A549 (cell line): Measurements from ENCODE around the gene CTNND2. TPM values are rescaled to one million over a fixed set of nuclear protein-coding genes. Genes with fewer than 3 reads are reported as not detected.

ENCODE experiments used
- ATAC-seq, 2 experiments: fragments of 200-7000 bp in 1 of 2; fragments of >200 bp in 1 of 2; cut with Nextera tagmentation in 1 of 2; cut with Tn5 transposase in 1 of 2; 3 replicates each; pipeline versions ENCODE4 v1.8.0 to v1.9.1; 2018 to 2020; ENCODE audit warnings: mild to moderate bottlenecking in 1 of 2, moderate library complexity in 1 of 2
- CTCF ChIA-PET: fragments of 300-600 bp; sonication (Branson Sonifier 250); formaldehyde crosslinking; extraction: SDS; loops from one replicate; lab custom pipeline; 2021; ENCODE audit warnings: antibody characterized with exemption, inconsistent platforms; lab: Yijun Ruan, JAX
- POLR2A ChIA-PET: fragments of 350-600 bp; formaldehyde crosslinking; extraction: SDS; loops from one replicate; lab custom pipeline; 2021; ENCODE audit warnings: antibody characterized with exemption, inconsistent platforms; lab: Yijun Ruan, JAX
- DNase-seq, 2 experiments: peaks; one replicate each; pipeline versions ENCODE4 v3.0.0 to v3.0.0-alpha.2; 2011 to 2016; ENCODE audit warnings: low read depth in 1 of 2, low spot score in 1 of 2
- FAIRE-seq: peaks from 2 replicates; lab custom pipeline; 2011; peaks lifted over from hg19 to GRCh38; lab: Jason Lieb, UNC
- H3K27ac ChIP-seq, 2 experiments: fragments of >200 bp; sonication (Bioruptor Twin); formaldehyde crosslinking; 3 replicates each; pipeline ENCODE4 v1.5.1; 2016 to 2017
- H3K4me1 ChIP-seq: fragments of >200 bp; sonication (Bioruptor Twin); formaldehyde crosslinking; 3 replicates; pipeline ENCODE4 v1.6.1; 2016
- H3K4me2 ChIP-seq: fragments of >200 bp; sonication (Bioruptor Twin); formaldehyde crosslinking; 3 replicates; pipeline ENCODE4 v1.6.1; 2016
- H3K4me3 ChIP-seq: fragments of >200 bp; sonication (Bioruptor Twin); formaldehyde crosslinking; 3 replicates; pipeline ENCODE4 v1.5.1; 2016
- H3K9me3 ChIP-seq: fragments of >200 bp; sonication (Bioruptor Twin); formaldehyde crosslinking; 3 replicates; pipeline ENCODE4 v1.6.1; 2016
- BHLHE40 ChIP-seq: IDR thresholded peaks from 2 replicates; pipeline ENCODE4 v1.6.1; 2012; ENCODE audit warnings: low read depth, low read length, inconsistent platforms
- CHD2 ChIP-seq: fragments of 150-350 bp; IDR thresholded peaks from 2 replicates; pipeline ENCODE4 v1.6.1; 2014; ENCODE audit warnings: low read length; ENCODE audit not compliant: partially characterized antibody
- CHD4 ChIP-seq: fragments of 200-600 bp; sonication (generic); IDR thresholded peaks from 2 replicates; pipeline ENCODE4 v1.6.1; 2016; ENCODE audit warnings: antibody characterized with exemption, mild to moderate bottlenecking, borderline replicate concordance
- EHF ChIP-seq: fragments of 250-450 bp; sonication (Bioruptor Pico); IDR thresholded peaks from 2 replicates; pipeline ENCODE4 v1.5.0; 2020; ENCODE audit warnings: mild to moderate bottlenecking
- ESRRA ChIP-seq: fragments of 150-350 bp; IDR thresholded peaks from 2 replicates; pipeline ENCODE4 v1.6.1; 2014; ENCODE audit warnings: mild to moderate bottlenecking, low read length, borderline replicate concordance
- FOSB ChIP-seq: fragments of 250-450 bp; sonication (Bioruptor Pico); IDR thresholded peaks from 2 replicates; pipeline ENCODE4 v1.5.0; 2020; ENCODE audit warnings: mild to moderate bottlenecking, moderate library complexity
- FOSL2 ChIP-seq, 2 experiments: fragments of 450-650 bp in 1 of 2; fragments of >200 bp in 1 of 2; sonication (Bioruptor Twin) in 1 of 2; formaldehyde crosslinking; IDR thresholded peaks; 2 replicates each; pipeline versions ENCODE4 v1.5.0 to v1.6.1; 2016 to 2020; ENCODE audit warnings: mild to moderate bottlenecking in 1 of 2, moderate library complexity in 1 of 2
- GATA3 ChIP-seq: IDR thresholded peaks from 2 replicates; pipeline ENCODE4 v1.6.1; 2012; ENCODE audit warnings: borderline replicate concordance
- HEYL ChIP-seq: fragments of 250-450 bp; sonication (Bioruptor Pico); IDR thresholded peaks from 2 replicates; pipeline ENCODE4 v1.8.0; 2021; ENCODE audit warnings: mild to moderate bottlenecking, moderate library complexity
- HOXB5 ChIP-seq: fragments of 250-450 bp; sonication (Bioruptor Pico); IDR thresholded peaks from 2 replicates; pipeline ENCODE4 v1.5.0; 2020; ENCODE audit warnings: mild to moderate bottlenecking, moderate library complexity
- MAFK ChIP-seq: fragments of 450-650 bp; IDR thresholded peaks from 2 replicates; pipeline ENCODE4 v1.6.1; 2014; ENCODE audit not compliant: partially characterized antibody
- NFE2L2 ChIP-seq: fragments of 150-350 bp; conservative IDR thresholded peaks from 2 replicates; pipeline ENCODE4 v1.6.1; 2014; ENCODE audit warnings: low read length
- POLR2A ChIP-seq: IDR thresholded peaks from 2 replicates; pipeline ENCODE4 v1.6.1; 2012; ENCODE audit warnings: mild to moderate bottlenecking, low read length
- RNF2 ChIP-seq: fragments of 200-600 bp; sonication (generic); IDR thresholded peaks from 2 replicates; pipeline ENCODE4 v1.6.1; 2016; ENCODE audit warnings: low read depth, mild to moderate bottlenecking, antibody characterized with exemption, moderate library complexity, borderline replicate concordance
- SMC3 ChIP-seq: fragments of >200 bp; sonication (Bioruptor Twin); formaldehyde crosslinking; IDR thresholded peaks from 3 replicates; pipeline ENCODE4 v1.6.1; 2018; ENCODE audit warnings: inconsistent platforms
- TP53 ChIP-seq: fragments of 250-450 bp; sonication (Bioruptor Pico); IDR thresholded peaks from 2 replicates; pipeline ENCODE4 v1.5.0; 2021; ENCODE audit warnings: mild to moderate bottlenecking, moderate library complexity
- ZC3H11A ChIP-seq: fragments of 450-650 bp; IDR thresholded peaks from 2 replicates; pipeline ENCODE4 v1.6.1; 2014; ENCODE audit warnings: antibody characterized with exemption, mild to moderate bottlenecking
- ZFP36 ChIP-seq: fragments of 450-650 bp; IDR thresholded peaks from 2 replicates; pipeline ENCODE4 v1.6.1; 2014; ENCODE audit warnings: borderline replicate concordance; ENCODE audit not compliant: partially characterized antibody
- WGBS: methylation state at CpG from one replicate; pipeline ENCODE4 v1.1.6; 2017; ENCODE audit errors: missing lambda C conversion rate; 5-methylcytosine and 5-hydroxymethylcytosine counted together
- polyA plus RNA-seq, 4 experiments: library from polyadenylated mRNA; depleted of rRNA in 3 of 4; stranded (reverse); fragments of >200 nt; fragmentation: RNase III in 1 of 4; extraction: RNeasy Plus Mini Kit Qiagen cat#74134 plus additional on column Dnase treatment in 1 of 4; gene quantifications; 2 replicates in 3 of 4; 3 replicates in 1 of 4; pipeline ENCODE4 v1.2.3, GENCODE V29; 2011 to 2017
- TF ChIP-seq, protein P1 (sequence below): fragments of >200 bp; sonication (Bioruptor Twin); formaldehyde crosslinking; IDR thresholded peaks from 2 replicates; pipeline ENCODE4 v1.6.1; 2016
- TF ChIP-seq, protein P2 (sequence below): fragments of 450-650 bp; IDR thresholded peaks from 2 replicates; pipeline ENCODE4 v1.6.1; 2014; ENCODE audit warnings: antibody characterized with exemption
- TF ChIP-seq, protein P3 (sequence below): IDR thresholded peaks from 2 replicates; pipeline ENCODE4 v1.6.1; 2012; ENCODE audit warnings: low read depth, borderline replicate concordance

Gene CTNND2
- polyA plus RNA-seq, 2 of the 4 experiments (the other 2 are of a cell fraction), result not detected

DNA sequence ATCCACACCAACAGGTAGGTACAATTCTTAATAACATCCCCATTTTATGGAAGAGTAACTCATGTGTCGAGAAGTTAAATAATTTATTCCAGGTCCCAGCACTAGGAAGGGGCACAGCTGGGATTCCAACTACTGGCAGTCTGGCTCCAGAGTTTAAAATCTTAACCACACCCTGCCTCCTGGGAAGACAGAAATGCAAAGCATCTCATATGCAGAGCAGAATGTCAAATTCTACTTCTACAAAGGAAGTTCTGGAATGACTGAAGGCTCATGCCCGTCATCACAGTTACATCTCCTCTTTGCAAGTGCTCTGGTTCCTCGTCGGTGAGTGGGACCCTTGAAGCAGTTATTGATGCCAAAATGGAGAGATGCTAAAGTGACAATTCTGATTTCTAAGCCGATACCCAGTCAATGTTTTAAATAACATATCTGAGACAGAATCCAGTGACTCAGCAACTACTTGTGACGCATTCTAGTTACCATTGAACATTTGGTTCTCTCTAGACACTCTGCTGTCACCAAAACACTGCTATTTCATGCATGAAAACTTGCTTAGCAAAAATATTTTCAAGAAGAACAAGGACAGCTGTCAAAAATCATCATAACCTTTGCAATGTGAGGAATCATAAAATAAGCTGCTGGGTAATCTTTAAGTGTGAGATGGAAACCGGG is 412.7 kb downstream of the CTNND2 start:
- no peaks in the 10 kb centered on the region for H3K4me1 ChIP-seq
- DNase-seq, result no peak
- no peak for FAIRE-seq
- CTCF ChIA-PET, result no interaction called here
- ATAC-seq, result no peak
- no peaks in the 10 kb centered on the region for H3K9me3 ChIP-seq
- TF ChIP-seq ESRRA (no peak), HEYL (CRISPR knock-in tag) (no peak), ZC3H11A (no peak), SMC3 (no peak), CHD4 (no peak), NFE2L2 (peak; percentile 26; the same call in 1 of the 2 replicates), ZFP36 (no peak)
- TF ChIP-seq, protein P1, sequence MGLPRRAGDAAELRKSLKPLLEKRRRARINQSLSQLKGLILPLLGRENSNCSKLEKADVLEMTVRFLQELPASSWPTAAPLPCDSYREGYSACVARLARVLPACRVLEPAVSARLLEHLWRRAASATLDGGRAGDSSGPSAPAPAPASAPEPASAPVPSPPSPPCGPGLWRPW, result no peak
- TF ChIP-seq, protein P2, sequence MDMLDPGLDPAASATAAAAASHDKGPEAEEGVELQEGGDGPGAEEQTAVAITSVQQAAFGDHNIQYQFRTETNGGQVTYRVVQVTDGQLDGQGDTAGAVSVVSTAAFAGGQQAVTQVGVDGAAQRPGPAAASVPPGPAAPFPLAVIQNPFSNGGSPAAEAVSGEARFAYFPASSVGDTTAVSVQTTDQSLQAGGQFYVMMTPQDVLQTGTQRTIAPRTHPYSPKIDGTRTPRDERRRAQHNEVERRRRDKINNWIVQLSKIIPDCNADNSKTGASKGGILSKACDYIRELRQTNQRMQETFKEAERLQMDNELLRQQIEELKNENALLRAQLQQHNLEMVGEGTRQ, result no peak
- 12% methylated on average over 7 of the region's 7 CpGs for WGBS
- no peak overlapping the region for H3K27ac ChIP-seq
- H3K4me3 ChIP-seq, result no peak overlapping the region
- POLR2A ChIA-PET, result no interaction called here
- H3K4me2 ChIP-seq, result no peak overlapping the region

DNA sequence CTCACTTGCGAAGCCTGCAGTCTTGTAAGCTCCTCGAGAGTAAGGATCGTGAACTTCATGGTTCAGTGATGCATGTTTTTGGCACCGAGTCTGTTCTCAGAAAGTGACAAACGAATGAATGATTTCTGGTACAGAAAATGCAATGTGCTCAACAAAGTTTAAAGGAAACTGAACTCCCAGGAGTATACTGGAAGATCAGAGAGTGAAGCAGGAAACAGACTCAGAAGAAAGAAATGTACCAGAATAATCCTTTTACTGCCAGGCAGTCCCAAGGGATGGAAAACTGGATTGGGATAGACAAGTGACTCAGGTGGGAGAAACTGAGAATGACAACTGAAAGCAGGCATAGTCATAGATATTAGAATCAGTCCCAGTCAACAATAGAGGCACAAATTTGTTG is 420.6 kb downstream of the CTNND2 start:
- Histone ChIP-seq H3K4me2 (no peak overlapping the region), H3K27ac (no peak overlapping the region), H3K4me3 (no peak overlapping the region), H3K9me3 (no peaks in the 10 kb centered on the region), H3K4me1 (no peaks in the 10 kb centered on the region)
- ChIA-PET CTCF (no interaction called here), POLR2A (no interaction called here)
- TF ChIP-seq CHD2 (no peak), HEYL (CRISPR knock-in tag) (no peak)
- FAIRE-seq (no peak), DNase-seq (no peak), ATAC-seq (no peak)
- under 1% methylated on average over 5 of the region's 5 CpGs for WGBS

DNA sequence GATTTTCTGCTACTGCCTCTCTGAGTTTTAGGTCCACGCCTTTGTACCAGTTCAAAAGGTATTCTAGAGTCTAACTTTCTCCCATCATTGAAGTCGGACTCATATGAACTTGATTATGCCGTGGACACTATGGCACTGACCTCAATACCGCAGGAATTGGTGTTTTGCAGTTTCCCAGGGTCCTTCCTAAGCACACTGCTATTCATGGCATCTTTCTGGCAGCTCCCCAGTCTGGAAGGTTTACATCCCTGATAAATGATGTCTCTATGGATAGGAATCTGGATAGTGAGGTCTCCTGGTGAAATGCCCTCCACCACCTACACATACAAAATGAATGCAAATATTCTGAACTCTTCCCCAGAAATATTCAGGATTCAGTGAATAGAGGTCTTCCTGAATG is 422.2 kb downstream of the CTNND2 start:
- POLR2A ChIA-PET, result no interaction called here
- CTCF ChIA-PET, result no interaction called here
- FAIRE-seq (no peak), DNase-seq (no peak), ATAC-seq (no peak)
- no peak overlapping the region for H3K4me3 ChIP-seq
- no peak overlapping the region for H3K27ac ChIP-seq
- WGBS, result 2% methylated on average over 4 of the region's 4 CpGs
- H3K4me2 ChIP-seq, result no peak overlapping the region
- TF ChIP-seq ESRRA (no peak), CHD2 (no peak), SMC3 (no peak), ZC3H11A (no peak), TP53 (CRISPR knock-in tag) (no peak)
- no peaks in the 10 kb centered on the region for H3K4me1 ChIP-seq
- no peaks in the 10 kb centered on the region for H3K9me3 ChIP-seq

DNA sequence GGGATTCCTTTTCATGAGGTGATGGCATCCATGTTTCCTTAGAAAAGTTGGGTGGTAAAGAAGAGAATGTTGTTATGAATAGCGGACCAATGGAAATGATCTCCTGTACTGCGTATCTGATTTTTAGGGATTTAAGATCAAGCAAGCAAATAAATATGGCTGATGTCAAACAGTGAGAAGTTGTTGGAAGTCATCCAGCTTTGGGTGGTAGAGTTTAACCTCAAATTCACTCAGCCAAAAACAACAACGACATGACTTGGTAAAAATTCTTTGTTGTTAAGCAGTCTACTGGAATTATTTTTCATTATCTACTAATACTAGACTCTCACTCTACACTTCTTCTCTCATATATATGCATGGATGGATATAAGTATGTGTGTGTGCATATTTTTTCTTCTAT is 426.5 kb downstream of the CTNND2 start:
- Histone ChIP-seq H3K4me1 (no peaks in the 10 kb centered on the region), H3K4me3 (no peak overlapping the region), H3K4me2 (no peak overlapping the region), H3K27ac (no peak overlapping the region), H3K9me3 (no peaks in the 10 kb centered on the region)
- ChIA-PET POLR2A (no interaction called here), CTCF (no interaction called here)
- FAIRE-seq, result no peak
- WGBS, result 58% methylated on average over 3 of the region's 3 CpGs
- TF ChIP-seq HEYL (CRISPR knock-in tag) (no peak), RNF2 (no peak), FOSB (no peak), MAFK (no peak), ZFP36 (no peak)
- no peak for DNase-seq
- no peak for ATAC-seq

DNA sequence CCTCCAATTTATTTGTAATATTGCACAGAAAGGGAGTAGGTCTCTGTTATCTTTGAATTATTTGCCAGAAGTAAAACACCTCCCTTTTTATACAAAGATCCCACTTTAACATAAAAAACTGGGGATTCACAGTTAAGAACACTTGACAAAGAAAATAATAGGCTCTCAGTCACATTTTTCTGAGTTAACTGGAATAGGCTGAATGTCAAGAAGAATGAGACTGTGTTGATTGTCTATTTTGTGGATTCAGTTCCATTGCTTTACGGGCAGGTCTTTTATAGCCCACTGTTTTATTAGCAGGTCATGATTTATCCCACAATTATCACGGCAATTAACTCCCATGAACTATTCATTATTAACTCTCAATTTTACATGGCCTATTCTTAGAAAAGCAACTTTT is 427.4 kb downstream of the CTNND2 start:
- Histone ChIP-seq H3K27ac (no peak overlapping the region), H3K9me3 (no peaks in the 10 kb centered on the region), H3K4me3 (no peak overlapping the region), H3K4me1 (no peaks in the 10 kb centered on the region)
- WGBS, result 20% methylated on average over 2 of the region's 2 CpGs
- TF ChIP-seq BHLHE40 (no peak), HOXB5 (CRISPR knock-in tag) (no peak), POLR2A (no peak), EHF (no peak), GATA3 (no peak), CHD2 (no peak), ZFP36 (no peak), FOSL2 (IDR thresholded peaks at IDR 0.05) (no peak), FOSL2 (CRISPR knock-in tag; IDR thresholded peaks at IDR 0.05) (no peak)
- TF ChIP-seq, protein P3, sequence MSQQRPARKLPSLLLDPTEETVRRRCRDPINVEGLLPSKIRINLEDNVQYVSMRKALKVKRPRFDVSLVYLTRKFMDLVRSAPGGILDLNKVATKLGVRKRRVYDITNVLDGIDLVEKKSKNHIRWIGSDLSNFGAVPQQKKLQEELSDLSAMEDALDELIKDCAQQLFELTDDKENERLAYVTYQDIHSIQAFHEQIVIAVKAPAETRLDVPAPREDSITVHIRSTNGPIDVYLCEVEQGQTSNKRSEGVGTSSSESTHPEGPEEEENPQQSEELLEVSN, result no peak
- TF ChIP-seq, all 56 proteins: peak for 0
- FAIRE-seq (no peak), ATAC-seq (no peak), DNase-seq (no peak)
- no peak overlapping the region for H3K4me2 ChIP-seq
- POLR2A ChIA-PET, result no interaction called here
- CTCF ChIA-PET, result no interaction called here
